HG02970 (cell line): ENCODE measurements around the gene MED16.

ENCODE experiments used
- ATAC-seq: cut with Tn5 transposase; IDR thresholded peaks from one replicate; pipeline ENCODE4 v1.9.1; 2021; ENCODE audit warnings: mild to moderate bottlenecking, moderate library complexity, moderate number of reproducible peaks; ENCODE audit not compliant: unreplicated experiment, low FRiP score

MED16 gene

DNA sequence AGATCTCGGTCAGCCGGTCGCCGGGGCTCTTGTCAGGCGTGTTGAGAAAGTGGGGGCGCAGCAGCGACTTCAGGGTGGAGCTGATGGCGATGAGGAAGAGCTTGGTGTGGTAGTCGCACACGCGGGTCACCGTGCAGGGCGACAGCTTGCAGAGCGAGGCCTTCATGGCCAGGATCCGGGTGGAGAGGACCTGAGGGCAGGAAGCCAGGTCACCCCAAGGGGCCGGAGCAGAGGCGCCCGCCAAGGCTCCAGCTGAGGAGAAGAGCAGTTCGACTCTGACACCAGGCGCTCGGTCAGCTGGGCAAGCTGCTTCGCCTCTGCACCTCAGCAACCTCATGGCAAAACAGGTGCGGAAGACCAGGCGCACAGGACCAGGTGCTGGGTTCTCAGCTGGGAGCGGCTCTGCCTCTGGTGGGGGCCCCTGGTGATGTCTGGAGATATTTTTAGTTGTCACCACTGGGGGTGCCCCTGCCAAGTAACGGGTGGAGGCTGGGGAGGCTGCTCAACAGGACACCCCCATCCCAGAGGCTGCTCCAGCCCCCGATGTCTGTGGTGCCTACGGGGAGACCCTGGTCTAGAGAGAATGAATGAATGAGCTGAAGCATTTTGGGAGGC, 17.6 kb downstream of the MED16 start:
- no peak for ATAC-seq

DNA sequence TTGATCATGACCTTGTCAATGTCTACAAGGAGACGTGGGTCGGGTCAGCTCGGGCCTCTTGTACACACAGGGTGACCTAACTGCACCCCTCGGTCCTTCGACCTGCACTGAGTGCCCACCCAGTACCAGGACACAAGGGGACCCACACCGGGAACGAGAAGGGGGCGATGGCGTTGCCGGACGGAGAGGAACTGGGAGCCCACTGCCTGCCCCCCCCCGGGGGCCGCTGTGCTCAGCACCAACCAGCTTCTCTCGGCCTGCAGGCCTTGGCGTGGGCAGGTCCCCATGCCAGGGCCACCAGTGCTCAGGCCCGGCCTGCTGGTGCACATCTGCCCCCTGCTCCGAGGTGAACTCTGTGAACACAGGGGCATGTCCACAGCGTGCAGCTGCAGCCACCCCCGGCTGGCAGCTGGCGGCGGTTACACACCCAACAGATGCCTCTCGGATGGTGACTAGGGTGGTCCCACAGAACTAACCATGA, 19.4 kb downstream of the MED16 start:
- ATAC-seq: no peak

DNA sequence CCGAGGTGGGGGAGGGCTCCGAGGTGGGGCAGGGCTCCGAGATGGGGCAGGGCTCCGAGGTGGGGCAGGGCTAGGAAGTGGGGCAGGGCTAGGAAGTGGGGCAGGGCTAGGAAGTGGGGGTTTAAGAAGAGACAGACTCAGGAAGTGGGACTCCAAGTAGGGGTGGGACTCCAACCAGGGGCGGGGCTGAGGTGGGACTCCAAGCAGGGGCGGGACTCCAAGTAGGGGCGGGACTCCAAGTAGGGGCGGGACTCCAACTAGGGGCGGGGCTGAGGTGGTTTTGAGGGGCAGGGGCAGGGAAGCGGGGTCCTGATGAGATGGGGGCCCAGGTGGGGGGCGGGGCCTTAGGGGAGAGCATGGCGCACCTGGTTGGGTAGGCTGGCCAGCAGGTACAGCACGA, 19.9 kb downstream of the MED16 start:
- ATAC-seq: no peak

DNA sequence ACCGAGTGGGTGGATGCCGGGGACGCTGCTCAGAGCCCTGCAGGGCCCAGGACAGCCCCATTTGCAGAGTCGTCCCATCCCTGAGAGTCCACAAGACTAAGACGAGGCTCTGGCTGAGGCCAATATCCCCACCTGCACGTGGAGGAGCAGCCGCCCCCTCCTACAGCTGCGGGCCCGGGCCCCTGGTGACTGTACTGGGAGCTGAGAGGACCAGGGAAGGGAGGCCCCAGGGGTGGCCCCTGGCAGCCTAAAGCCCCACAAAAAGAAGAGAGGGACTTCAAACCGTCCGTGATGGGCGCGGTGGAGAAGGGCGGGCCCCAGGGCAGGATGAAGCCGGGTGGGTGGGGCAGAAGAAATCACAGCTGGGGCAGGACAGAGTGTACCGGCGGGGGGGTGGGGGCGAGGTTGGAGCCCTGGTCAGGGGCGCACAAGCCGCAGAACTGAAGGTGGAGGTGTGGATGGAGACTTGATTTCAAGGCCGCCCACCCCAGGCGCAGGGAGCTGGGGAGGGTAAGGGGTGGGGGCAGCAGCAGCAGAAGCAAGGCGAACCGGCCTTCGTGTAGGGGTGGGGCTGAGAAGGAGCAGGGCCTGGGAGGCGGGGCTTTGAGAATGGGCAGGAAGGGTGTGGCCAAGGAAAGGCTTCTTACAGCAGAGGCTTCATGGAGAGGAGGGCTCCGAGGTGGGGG, 20.6 kb downstream of the MED16 start:
- ATAC-seq: no peak

DNA sequence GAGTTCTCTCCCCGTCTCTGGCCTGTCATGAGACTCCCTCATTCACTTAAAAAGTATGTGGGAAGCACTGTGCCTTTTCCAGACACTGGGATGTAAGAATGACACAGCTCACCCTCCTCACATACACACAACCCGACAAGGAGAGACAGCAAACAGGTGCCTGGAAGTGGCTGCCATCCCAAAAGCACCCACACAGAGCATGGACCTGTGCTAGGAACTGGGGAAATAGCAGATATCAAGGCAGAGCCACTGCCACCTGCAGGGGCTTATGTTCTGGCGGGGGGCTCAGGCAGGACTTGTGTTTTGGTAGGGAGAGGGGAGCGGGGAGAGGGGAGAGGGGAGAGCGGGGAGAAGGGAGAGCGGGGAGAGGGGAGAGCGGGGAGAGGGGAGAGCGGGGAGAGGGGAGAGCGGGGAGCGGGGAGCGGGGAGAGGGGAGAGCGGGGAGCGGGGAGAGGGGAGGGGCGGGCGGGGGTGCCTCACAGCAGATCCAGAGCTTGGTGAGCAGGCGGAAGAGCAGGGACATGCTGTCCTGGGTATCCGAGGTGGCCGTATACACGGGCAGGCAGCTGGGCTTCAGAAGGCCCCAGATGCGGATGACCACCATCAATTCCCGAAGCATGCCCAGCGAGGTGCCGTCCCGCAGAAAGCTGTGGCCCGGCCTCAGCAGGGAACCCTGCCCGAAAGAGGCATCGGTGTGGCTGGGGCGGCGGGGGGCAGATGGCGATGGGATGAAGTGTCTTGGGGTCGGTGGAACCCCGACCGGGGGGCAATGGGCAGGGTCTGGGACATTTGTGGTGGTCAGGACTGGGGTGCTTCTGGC, 21.3 kb downstream of the MED16 start:
- no peak for ATAC-seq

DNA sequence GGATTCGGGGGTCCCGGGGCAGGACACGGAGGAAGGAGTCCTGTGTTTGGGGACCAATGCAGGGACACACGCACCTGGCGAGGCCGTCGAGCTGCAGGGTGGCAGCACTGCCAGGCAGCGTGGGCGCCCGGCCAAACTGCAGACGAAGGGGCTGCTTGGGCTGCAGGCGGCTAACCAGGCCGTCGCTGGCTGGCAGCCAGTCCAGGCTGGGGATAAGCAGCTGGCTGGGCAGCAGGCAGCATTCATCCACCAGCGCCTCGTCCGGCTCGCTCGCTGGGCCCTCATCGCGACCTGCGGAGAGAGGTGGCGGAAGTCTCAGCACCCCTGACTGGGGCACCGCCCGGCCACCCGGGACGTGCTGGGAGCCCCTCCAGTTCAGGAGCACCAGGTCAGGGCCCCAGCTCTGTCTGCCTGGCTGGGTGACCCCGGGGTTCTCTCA, 22.0 kb downstream of the MED16 start:
- ATAC-seq: no peak

DNA sequence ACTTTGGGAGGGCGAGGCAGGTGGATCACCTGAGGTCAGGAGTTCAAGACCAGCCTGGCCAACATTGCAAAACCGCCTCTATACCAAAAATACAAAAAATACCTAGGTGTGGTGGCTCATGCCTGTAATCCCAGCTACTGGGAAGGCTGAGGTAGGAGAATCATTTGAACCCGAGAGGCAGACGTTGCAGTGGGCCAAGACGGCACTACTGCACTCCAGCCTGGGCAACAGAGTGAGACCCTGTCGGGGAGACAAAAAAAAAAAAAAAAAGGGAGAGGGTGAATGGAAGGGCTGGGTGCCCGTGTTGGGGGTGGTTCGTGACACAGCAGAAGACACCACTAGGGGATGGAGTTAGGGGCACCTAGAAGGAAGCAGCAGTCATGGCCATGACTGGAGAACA, 22.7 kb downstream of the MED16 start:
- ATAC-seq: no peak

DNA sequence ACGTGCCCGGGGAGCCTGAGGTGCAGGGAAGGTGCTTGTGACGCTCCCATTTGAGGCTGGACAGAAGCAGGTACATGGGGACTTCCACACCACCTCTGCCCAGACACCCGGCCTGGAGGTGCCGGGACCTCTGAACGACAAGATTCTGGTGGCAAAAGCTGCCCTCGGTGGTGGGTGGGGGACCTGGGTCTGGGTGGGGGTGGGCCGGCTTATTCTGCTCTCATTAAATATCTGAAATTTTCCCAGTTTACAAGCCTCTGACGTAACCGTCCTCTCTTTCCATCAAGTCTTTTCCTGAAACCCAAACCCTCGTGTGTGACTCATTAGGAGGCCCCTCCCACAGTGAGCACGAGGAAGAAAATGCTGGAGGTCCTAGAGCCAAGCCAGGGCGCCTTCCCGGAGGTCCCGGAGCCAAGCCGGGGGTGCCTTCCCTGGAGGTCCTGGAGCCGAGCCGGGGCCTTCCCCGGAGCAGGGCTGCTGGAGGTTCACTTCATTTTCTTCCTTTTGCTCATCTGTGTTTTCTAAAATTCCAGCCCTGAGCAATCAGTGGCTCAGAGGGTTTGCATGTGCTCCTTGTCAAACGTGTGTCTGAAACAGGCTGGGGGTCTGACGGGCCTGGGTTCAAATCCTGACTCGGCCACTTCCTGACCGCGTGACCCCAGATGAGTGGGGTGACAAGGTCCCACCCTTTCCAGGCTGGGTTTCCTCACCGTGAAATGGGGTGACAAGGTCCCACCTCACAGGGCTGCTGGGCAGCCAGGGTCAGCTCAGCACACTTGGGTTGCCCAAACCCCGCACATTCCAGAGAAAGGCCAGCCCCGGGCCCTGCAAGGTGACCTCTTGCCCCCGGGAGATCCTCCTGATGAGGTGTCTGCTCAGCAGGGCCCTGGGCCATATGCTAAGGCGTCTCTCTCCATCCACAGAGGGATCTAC, 23.5 kb downstream of the MED16 start:
- ATAC-seq: no peak

DNA sequence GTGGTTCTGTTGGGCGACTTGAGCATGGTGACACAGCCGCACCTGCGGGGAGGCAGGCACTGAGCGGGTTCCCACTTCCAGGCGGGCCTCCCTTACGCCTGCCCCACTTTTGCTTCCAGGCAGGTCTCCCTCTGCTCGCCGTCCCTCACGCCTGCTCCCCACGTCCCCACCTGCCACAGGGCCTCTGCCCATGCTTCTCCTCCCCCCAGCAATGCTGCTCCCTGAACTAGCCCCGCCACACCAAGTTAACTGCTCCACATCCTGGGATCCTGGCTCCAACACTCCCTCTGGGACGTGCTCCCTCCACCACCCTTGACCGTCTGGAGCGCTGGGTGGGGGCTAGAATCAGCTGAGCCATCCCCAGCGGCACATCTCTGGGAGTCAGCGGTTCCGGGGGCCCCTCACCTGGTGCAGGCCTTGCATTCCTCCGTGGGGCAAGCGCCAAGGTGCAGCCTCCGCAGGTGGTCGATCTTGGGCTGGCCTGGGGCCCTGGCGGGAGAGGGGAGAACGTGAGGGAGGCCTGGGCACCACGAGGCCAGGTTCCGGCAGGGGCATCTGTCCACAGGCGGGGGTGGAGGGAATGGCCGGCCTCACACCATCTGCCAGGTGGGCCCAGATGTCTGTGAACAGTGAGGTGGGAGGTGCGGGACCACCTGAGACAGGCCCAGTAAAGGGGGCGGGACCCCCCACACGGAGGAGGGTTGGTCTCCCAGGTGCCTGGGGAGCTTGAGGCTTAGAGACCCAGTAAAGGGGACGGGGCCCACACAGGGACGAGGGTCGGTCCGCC, 24.3 kb downstream of the MED16 start:
- ATAC-seq: no peak

DNA sequence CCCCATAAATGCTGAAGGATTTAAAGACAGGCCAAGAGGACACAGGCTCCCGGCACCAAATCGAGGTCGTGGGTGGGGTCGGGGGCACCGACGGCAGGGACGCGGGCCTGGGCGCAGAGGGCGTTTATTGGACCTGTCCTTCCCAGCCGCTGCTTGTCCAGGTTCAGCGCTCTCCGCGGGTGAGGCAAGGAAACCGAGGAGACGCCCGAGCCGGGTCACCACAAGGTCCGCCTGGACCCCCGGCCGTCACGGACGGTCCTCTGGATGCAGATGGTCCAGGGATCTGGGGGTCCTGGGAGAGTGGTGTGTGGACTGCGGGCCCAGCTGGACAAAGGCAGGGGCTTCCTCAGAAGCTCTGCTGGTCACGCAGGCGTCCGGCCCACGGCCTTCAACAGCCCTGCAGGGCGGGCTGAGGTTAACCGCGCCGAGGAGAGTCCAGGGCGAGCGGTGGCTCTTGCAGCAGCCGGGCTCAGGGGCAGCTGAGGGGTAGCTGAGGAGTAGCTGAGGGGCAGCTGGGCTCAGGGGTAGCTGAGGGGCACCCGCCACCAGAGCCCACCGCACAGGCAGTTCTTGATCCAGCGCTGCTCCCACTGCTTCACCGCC, 25.0 kb downstream of the MED16 start:
- no peak for ATAC-seq

DNA sequence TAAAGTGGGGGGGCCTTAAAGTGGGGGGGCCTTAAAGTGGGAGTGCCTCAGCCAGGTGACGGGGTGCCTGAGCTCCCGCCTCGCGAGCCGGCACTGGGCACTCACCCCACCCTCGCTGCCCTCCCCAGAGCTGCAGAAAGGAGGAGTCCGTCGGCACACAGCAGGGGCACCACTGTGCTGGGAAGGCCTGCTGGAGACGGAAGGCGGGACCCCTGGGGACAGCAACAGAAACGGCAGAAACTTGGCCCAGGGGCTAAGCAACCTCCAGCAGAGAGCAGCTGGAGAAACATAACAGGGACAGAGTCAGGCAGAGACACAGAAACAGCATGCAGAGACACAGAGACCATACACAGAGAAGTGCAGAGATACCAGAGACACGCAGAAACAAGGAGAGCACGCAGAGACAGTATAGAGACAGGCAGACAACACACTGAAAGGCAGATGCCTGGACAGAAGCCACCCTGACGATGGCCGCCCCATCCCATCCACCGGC, 25.6 kb downstream of the MED16 start:
- no peak for ATAC-seq

DNA sequence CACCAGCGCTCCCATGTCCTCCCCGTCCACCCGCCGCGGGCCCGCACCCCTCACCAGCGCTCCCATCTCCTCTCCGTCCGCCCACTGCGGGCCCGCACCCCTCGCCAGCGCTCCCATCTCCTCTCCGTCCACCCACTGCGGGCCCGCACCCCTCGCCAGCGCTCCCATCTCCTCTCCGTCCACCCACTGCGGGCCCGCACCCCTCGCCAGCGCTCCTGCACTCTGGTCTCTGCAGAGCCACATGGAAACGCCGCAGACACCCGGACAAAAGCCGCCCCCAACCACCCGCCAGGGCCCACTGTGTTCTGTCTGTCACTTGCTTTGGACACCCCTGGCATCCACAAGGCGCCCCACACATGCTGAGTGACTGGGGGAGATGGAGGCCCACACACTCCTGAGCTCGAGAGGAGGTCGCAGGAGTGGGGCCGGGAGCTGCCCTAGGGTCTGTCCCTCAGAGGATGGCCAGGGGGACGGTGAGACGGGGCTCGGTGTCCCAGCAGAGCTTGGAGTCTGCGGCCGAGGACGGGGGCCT, 26.2 kb downstream of the MED16 start:
- ATAC-seq: no peak

DNA sequence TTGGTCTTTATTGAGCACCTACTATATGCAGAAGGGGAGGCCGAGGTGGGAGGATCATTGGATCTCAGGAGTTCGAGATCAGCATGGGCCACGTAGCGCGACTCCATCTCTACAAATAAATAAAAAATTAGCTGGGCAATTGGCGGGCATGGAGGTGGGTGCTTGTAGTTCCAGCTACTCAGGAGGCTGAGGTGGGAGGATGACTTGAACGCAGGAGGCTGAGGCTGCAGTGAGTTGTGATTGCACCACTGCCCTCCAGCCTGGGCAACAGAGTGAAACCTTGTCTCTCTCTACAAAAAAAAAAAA, 29.7 kb downstream of the MED16 start:
- ATAC-seq: no peak

DNA sequence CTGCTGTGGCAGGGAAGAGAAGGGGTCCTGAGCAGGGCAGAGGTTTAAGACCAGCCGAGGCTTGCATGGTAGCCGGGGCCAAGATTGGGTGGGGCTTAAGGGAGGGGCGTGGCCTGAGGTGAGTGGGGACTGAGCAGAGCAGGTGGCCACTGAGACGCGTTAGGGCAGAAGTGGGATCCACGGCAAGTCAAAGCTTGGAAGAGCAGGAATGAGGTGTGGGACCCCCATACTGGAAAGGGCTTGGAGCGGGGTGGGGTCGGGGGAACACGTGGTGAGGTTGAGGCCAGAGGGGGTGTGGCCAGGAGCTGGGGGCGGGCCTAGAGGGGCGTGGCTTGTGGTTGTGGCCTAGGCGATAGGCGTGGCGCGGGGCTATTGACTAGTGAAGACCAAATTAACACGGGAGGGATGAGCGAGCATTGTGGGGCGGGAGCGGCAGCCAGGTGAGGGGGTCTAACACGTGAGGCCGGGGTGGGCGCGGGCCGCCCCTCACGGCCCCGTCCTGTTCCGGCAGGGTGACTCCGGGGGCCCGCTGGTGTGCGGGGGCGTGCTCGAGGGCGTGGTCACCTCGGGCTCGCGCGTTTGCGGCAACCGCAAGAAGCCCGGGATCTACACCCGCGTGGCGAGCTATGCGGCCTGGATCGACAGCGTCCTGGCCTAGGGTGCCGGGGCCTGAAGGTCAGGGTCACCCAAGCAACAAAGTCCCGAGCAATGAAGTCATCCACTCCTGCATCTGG, 30.2 kb downstream of the MED16 start:
- ATAC-seq: no peak

DNA sequence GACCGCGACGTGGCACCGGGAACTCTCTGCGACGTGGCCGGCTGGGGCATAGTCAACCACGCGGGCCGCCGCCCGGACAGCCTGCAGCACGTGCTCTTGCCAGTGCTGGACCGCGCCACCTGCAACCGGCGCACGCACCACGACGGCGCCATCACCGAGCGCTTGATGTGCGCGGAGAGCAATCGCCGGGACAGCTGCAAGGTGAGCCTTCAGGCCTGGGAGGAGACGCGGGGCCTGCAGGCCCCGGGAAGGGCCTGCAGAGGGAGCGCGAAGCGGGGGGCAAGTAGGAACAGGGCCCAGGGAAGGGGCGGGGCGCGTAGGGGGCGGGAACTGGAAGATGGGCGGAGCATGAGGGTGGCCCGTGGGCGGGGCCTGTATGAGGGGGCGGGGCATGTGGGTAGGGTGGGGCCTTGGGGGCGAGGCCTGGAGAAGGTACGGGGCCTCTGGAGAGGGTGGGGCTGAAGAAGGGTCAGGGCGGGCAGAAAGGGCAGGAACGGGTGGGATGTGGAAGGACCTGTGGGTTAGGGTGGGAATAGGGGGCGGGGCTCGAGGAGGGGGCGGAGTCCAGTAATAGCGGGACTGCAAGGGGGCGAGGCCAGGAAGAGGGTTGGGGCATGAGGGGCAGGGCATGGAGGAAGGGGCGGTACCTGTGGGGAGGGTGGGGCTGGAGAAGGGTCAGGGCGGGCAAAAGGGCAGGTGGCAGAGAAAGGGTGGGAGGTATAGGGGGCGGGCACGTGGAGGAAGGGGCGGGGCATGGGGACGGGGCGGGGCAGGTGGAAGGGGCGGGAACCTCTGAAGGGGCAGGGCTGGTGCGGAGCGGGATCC, 31.0 kb downstream of the MED16 start:
- ATAC-seq: no peak

DNA sequence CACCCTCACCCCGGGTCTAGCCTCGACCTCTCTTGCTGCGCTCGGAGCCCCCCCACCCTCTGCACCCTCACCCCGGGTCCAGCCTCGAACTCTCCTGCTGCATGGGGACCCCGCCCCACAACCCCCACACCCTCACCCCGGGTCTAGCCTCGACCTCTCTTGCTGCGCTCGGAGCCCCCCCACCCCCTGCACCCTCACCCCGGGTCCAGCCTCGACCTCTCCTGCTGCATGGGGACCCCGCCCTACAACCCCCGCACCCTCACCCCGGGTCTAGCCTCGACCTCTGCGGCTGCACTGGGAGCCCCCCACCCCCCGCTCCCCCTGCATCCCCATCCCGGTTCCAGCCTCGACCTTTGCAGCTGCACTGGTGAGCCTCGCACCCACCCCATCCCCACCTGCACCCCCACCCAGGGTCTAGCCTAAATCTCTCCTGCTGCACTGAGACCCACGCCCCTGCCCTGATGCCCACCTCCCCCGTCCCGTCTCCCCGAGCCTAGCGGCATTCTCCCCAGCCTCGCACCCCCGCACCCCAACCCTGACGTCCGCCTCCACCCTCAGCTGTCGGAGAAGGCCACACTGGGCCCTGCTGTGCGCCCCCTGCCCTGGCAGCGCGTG, 31.7 kb downstream of the MED16 start:
- no peak for ATAC-seq
